Vagina (tissue), 2 donors: ENCODE measurements around the gene NAV2. TPM values are rescaled to one million over a fixed set of nuclear protein-coding genes. Genes with fewer than 3 reads are reported as not detected.

ENCODE experiments used
- DNase-seq, 2 donors: peaks; one replicate each; pipeline ENCODE4 v3.0.0-alpha.2; 2017; ENCODE audit errors: extremely low spot score in 2 of 2
- H3K27ac ChIP-seq: fragments of 200-600 bp; sonication (generic); one replicate; pipeline ENCODE4 v1.5.1; 2019
- H3K27me3 ChIP-seq: fragments of 200-600 bp; sonication (generic); one replicate; pipeline ENCODE4 v1.5.1; 2019
- H3K36me3 ChIP-seq, 2 donors: fragments of 200-600 bp; sonication (generic); one replicate each; pipeline ENCODE4 v1.5.1; 2017 to 2019
- H3K4me1 ChIP-seq: fragments of 200-600 bp; sonication (generic); one replicate; pipeline ENCODE4 v1.5.1; 2019
- H3K4me3 ChIP-seq, 2 donors: fragments of 200-600 bp; sonication (generic); 1 replicate in 1 of 2; 2 replicates in 1 of 2; pipeline ENCODE4 v1.5.1; 2016 to 2019
- H3K9me3 ChIP-seq: fragments of 200-600 bp; sonication (generic); one replicate; pipeline ENCODE4 v1.5.1; 2019
- POLR2A ChIP-seq, 2 donors: fragments of 450-650 bp; IDR thresholded peaks; one replicate each; pipeline ENCODE4 v1.6.1; 2017; ENCODE audit warnings: antibody characterized with exemption in 2 of 2, mild to moderate bottlenecking in 2 of 2, moderate library complexity in 2 of 2
- POLR2AphosphoS5 ChIP-seq, 2 donors: sonication (generic); formaldehyde crosslinking; IDR thresholded peaks; one replicate each; pipeline ENCODE4 v1.9.0; 2017; ENCODE audit warnings: antibody characterized with exemption in 2 of 2, mild to moderate bottlenecking in 2 of 2, low read depth in 1 of 2; ENCODE audit not compliant: insufficient read depth in 1 of 2
- intact Hi-C: fragments of 100-400 bp; cut with DNase I; formaldehyde crosslinking; loops from one replicate; pipeline ENCODE4 v1.15.1; 2023
- total RNA-seq: library from RNA; depleted of rRNA; stranded (reverse); fragments of >200 nt; gene quantifications from one replicate; pipeline ENCODE4 v1.2.3, GENCODE V29; 2016
- TF ChIP-seq, protein P1 (sequence below), 3 experiments: fragments of 450-650 bp in 2 of 3; fragments of 200-600 bp in 1 of 3; sonication (generic) in 1 of 3; IDR thresholded peaks; one replicate each; pipeline ENCODE4 v1.5.1; 2017 to 2019; ENCODE audit warnings: antibody characterized with exemption in 3 of 3, mild to moderate bottlenecking in 2 of 3, moderate library complexity in 2 of 3

Gene NAV2
- total RNA-seq, 1 donor from 2014 or later, result 25.3 TPM

DNA sequence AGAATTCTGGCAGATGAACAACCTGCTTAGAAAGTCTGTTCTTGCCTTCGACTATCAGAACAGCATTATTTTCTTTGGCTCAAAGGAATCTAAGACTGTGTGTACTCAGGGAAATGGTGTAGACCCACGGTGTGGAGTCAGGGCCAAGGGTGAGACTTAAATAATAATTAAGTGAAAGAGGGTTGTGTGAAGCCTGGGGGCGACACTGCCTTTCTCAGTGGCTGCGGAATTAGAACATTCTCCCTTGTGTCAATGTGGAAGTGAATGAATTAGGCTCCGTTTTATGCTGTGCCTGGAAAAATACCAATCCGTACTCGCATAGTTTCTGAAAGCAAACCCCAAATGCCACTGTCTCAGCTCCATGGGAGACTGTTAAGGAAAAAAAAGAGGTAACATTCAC is 50.7 kb downstream of the NAV2 start:
- Histone ChIP-seq H3K27me3 (no peaks in the 10 kb centered on the region), H3K9me3 (no peaks in the 10 kb centered on the region), H3K4me1 (peaks cover 7% of the 10 kb centered on the region), H3K4me3 (no peak overlapping the region), H3K36me3 (no peaks in the 10 kb centered on the region), H3K27ac (no peak overlapping the region)
- DNase-seq, result no peak
- intact Hi-C loops, result no loop called here
- TF ChIP-seq POLR2A (IDR thresholded peaks at IDR 0.05), result no peak
- TF ChIP-seq, protein P1, sequence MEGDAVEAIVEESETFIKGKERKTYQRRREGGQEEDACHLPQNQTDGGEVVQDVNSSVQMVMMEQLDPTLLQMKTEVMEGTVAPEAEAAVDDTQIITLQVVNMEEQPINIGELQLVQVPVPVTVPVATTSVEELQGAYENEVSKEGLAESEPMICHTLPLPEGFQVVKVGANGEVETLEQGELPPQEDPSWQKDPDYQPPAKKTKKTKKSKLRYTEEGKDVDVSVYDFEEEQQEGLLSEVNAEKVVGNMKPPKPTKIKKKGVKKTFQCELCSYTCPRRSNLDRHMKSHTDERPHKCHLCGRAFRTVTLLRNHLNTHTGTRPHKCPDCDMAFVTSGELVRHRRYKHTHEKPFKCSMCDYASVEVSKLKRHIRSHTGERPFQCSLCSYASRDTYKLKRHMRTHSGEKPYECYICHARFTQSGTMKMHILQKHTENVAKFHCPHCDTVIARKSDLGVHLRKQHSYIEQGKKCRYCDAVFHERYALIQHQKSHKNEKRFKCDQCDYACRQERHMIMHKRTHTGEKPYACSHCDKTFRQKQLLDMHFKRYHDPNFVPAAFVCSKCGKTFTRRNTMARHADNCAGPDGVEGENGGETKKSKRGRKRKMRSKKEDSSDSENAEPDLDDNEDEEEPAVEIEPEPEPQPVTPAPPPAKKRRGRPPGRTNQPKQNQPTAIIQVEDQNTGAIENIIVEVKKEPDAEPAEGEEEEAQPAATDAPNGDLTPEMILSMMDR (IDR thresholded peaks at IDR 0.05), result no peak

DNA sequence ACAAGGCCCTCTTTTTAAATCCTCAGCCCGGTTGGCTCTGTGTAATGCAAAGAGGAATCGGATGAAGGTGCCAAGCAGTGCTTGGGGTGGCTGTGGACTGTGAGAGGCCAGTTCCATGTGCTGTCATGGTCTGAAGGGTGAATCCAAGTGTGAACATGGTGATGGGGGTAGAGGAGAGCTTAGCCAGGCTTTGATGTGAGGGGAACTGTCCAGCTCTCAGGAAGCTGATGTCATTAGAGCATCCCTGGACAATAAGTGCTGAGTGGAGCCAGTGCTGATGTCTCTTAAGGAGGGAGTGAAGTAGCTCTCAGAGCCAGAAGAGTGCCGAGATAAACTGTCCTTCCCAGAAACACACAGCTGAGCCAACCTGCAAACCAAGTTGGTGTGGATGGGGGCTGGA is 53.6 kb downstream of the NAV2 start:
- H3K4me3 ChIP-seq, result no peak overlapping the region
- no peaks in the 10 kb centered on the region for H3K36me3 ChIP-seq
- DNase-seq, result no peak
- intact Hi-C loops, result no loop called here
- no peaks in the 10 kb centered on the region for H3K9me3 ChIP-seq
- H3K27ac ChIP-seq, result no peak overlapping the region
- TF ChIP-seq POLR2A (IDR thresholded peaks at IDR 0.05) (no peak), POLR2AphosphoS5 (IDR thresholded peaks at IDR 0.05; ENCODE audit: insufficient read depth in 1 of 2, low read depth in 1 of 2) (no peak)
- TF ChIP-seq, protein P1 (IDR thresholded peaks at IDR 0.05), result no peak
- H3K4me1 ChIP-seq, result peaks cover 12% of the 10 kb centered on the region
- H3K27me3 ChIP-seq, result no peaks in the 10 kb centered on the region

DNA sequence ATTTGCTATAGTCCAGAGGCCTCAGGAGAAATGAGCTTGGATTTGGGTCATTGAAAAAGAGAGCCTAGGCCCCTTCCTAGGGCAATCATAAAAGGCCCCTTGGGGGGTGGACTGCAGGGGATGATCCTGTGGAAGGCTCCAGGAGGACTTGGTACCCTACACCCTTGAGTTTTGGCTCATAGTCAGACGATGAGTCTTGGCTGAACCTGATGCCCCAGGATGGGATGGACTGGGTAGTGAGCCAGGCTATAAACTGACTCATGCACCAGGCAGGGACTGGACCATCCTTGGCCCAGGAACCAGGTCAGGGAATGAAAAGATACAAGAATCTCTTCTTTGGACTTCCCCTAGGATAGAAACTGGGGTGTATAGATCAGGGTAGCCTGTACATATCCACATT is 54.2 kb downstream of the NAV2 start:
- no peaks in the 10 kb centered on the region for H3K27me3 ChIP-seq
- H3K27ac ChIP-seq, result no peak overlapping the region
- no peak overlapping the region for H3K4me3 ChIP-seq
- no peak for DNase-seq
- TF ChIP-seq, protein P1 (IDR thresholded peaks at IDR 0.05), result no peak
- TF ChIP-seq POLR2A (IDR thresholded peaks at IDR 0.05), result no peak
- no peak for TF ChIP-seq POLR2AphosphoS5 (IDR thresholded peaks at IDR 0.05; ENCODE audit: insufficient read depth in 1 of 2, low read depth in 1 of 2)
- no peaks in the 10 kb centered on the region for H3K9me3 ChIP-seq
- H3K4me1 ChIP-seq, result peaks cover 12% of the 10 kb centered on the region
- intact Hi-C loops, result no loop called here
- H3K36me3 ChIP-seq, result no peaks in the 10 kb centered on the region

DNA sequence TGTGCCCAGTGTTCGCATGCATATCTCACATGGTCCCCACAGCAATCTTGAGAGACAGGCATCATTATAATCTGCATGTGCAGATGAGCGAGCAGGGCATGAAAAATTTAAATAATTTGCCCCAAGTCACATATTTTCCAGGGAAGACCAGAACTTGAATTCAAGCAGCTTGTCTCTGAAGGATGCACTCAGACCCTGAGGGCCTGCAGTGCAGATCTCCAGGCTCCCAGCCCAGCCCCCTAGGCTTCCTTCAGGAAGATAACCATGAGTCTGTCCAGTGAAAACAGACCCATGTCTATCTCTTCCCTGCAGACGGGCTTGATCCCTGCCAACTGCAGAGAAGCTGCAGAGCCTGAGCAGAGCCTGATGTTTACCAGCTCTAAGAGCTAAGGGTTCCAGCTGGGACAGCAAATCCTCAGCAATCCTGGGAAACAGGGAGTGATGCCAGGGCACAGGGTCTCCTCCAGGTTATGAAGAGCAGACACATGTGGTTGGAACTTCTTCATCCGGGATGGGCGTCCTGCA is 55.1 kb downstream of the NAV2 start:
- Histone ChIP-seq H3K27me3 (no peaks in the 10 kb centered on the region), H3K4me1 (peaks cover 12% of the 10 kb centered on the region), H3K36me3 (no peaks in the 10 kb centered on the region), H3K4me3 (no peak overlapping the region), H3K27ac (no peak overlapping the region), H3K9me3 (no peaks in the 10 kb centered on the region)
- no peak for DNase-seq
- intact Hi-C loops, result no loop called here
- TF ChIP-seq POLR2A (IDR thresholded peaks at IDR 0.05) (no peak), POLR2AphosphoS5 (IDR thresholded peaks at IDR 0.05; ENCODE audit: insufficient read depth in 1 of 2, low read depth in 1 of 2) (no peak)
- TF ChIP-seq, protein P1 (IDR thresholded peaks at IDR 0.05), result no peak

DNA sequence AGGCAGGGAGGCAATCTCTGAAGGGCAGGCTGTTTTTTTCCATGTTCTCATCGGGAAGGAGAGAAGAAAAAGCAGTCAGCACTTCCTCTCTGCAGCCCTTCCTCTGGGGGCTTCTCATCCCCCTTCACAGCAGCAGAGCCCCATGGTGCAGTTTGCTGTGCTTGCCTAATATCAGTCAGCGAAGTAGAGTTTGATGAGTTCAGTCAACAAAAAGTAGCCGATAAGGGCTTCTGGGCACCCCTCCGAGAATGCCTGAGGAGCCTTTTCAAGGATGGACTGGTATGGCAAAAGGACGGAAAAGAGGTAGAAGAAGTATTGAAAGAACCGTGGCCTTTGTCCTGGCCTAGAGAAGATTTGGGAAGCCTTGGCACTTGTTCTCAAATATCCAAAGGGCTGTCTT is 55.6 kb downstream of the NAV2 start:
- intact Hi-C loops, result no loop called here
- no peaks in the 10 kb centered on the region for H3K36me3 ChIP-seq
- no peak overlapping the region for H3K4me3 ChIP-seq
- H3K9me3 ChIP-seq, result no peaks in the 10 kb centered on the region
- H3K27ac ChIP-seq, result no peak overlapping the region
- no peak for DNase-seq
- TF ChIP-seq, protein P1 (IDR thresholded peaks at IDR 0.05), result no peak
- no peak for TF ChIP-seq POLR2AphosphoS5 (IDR thresholded peaks at IDR 0.05; ENCODE audit: insufficient read depth in 1 of 2, low read depth in 1 of 2)
- TF ChIP-seq POLR2A (IDR thresholded peaks at IDR 0.05), result no peak
- peaks cover 12% of the 10 kb centered on the region for H3K4me1 ChIP-seq
- no peaks in the 10 kb centered on the region for H3K27me3 ChIP-seq
